ENCODE results near the gene FRMPD1.

GRCh38 chr9:37636511-37637448 lies 14.0 kb upstream of the FRMPD1 start:
- TF ChIP-seq POLR2A (IDR thresholded peaks at IDR 0.05) (no peak), CTCF (IDR thresholded peaks at IDR 0.05) (no peak)
